GM21825 (cell line): ENCODE results near the gene ABCB11.

Experiments
- ATAC-seq: cut with Tn5 transposase; IDR thresholded peaks from one replicate; pipeline ENCODE4 v1.9.1; 2021; ENCODE audit warnings: mild to moderate bottlenecking, moderate library complexity; ENCODE audit not compliant: unreplicated experiment

ABCB11 gene

GRCh38 chr2:168981651-168982050 lies 49.5 kb downstream of the ABCB11 start:
- ATAC-seq = no peak

GRCh38 chr2:168978461-168978861 lies 52.7 kb downstream of the ABCB11 start:
- no peak for ATAC-seq

- ATAC-seq = no peak
Measured at GRCh38 chr2:168977608-168978007, 53.5 kb downstream of the ABCB11 start.

GRCh38 chr2:168976034-168976654 lies 55.0 kb downstream of the ABCB11 start:
- ATAC-seq = no peak

- ATAC-seq = no peak
Measured at GRCh38 chr2:168974428-168974827, 56.7 kb downstream of the ABCB11 start.

- no peak for ATAC-seq
Measured at GRCh38 chr2:168971261-168971660, 59.9 kb downstream of the ABCB11 start.

GRCh38 chr2:168970711-168971233 lies 60.4 kb downstream of the ABCB11 start:
- no peak for ATAC-seq

GRCh38 chr2:168969865-168970264 lies 61.3 kb downstream of the ABCB11 start:
- ATAC-seq = no peak

- no peak for ATAC-seq
Measured at GRCh38 chr2:168968342-168968741, 62.8 kb downstream of the ABCB11 start.

- ATAC-seq = no peak
Measured at GRCh38 chr2:168964251-168964807, 66.8 kb downstream of the ABCB11 start.

GRCh38 chr2:168962636-168963035 lies 68.5 kb downstream of the ABCB11 start:
- ATAC-seq = no peak

- peak; percentile 93 for ATAC-seq
Measured at GRCh38 chr2:168961450-168962229, 69.5 kb downstream of the ABCB11 start.

GRCh38 chr2:168956392-168956791 lies 74.7 kb downstream of the ABCB11 start:
- no peak for ATAC-seq

- ATAC-seq = no peak
Measured at GRCh38 chr2:168955321-168955720, 75.8 kb downstream of the ABCB11 start.

GRCh38 chr2:168954256-168954655 lies 76.9 kb downstream of the ABCB11 start:
- no peak for ATAC-seq

- no peak for ATAC-seq
Measured at GRCh38 chr2:168952424-168952823, 78.7 kb downstream of the ABCB11 start.

- ATAC-seq = no peak
Measured at GRCh38 chr2:168951871-168952270, 79.3 kb downstream of the ABCB11 start.

GRCh38 chr2:168949324-168949723 lies 81.8 kb downstream of the ABCB11 start:
- ATAC-seq = no peak

GRCh38 chr2:168948621-168949212 lies 82.4 kb downstream of the ABCB11 start:
- no peak for ATAC-seq

GRCh38 chr2:168945508-168945907 lies 85.6 kb downstream of the ABCB11 start:
- ATAC-seq = no peak

- no peak for ATAC-seq
Measured at GRCh38 chr2:168944065-168944464, 87.1 kb downstream of the ABCB11 start.

GRCh38 chr2:168941297-168941696 lies 89.8 kb downstream of the ABCB11 start:
- no peak for ATAC-seq
